PC-3 (cell line): ENCODE data around the gene TRIM44. TPM values are rescaled to one million over a fixed set of nuclear protein-coding genes. Genes with fewer than 3 reads are reported as not detected.

Experiments
- ATAC-seq: fragments of 200-7000 bp; cut with Tn5 transposase; 2 replicates; pipeline ENCODE4 v1.9.1; 2020; ENCODE audit warnings: mild to moderate bottlenecking, moderate library complexity
- BruUV-seq: library from RNA; stranded (reverse); fragments of 400-500 nt; replicated peaks from 2 replicates; lab custom pipeline; 2021; lab: Mats Ljungman, UMichigan
- CTCF ChIA-PET: fragments of 300-600 bp; sonication (Branson Sonifier 250); formaldehyde crosslinking; loops from one replicate; lab custom pipeline; 2022; ENCODE audit warnings: antibody characterized with exemption; lab: Charles Lee
- POLR2A ChIA-PET: fragments of 300-600 bp; sonication (Branson Sonifier 250); formaldehyde crosslinking; loops from one replicate; lab custom pipeline; 2022; ENCODE audit warnings: antibody characterized with exemption; ENCODE audit not compliant: unreplicated experiment; lab: Charles Lee
- DNase-seq: peaks from one replicate; pipeline ENCODE4 v3.0.0-alpha.2; 2015
- H2AFZ ChIP-seq: fragments of 300-600 bp; sonication (generic); 2 replicates; pipeline ENCODE4 v1.6.0; 2016; ENCODE audit warnings: antibody characterized with exemption, low read length
- H3F3A ChIP-seq: fragments of 300-600 bp; sonication (generic); one replicate; pipeline ENCODE4 v1.6.0; 2017; ENCODE audit warnings: antibody characterized with exemption, low read length, control low read depth, mild to moderate bottlenecking; ENCODE audit not compliant: unreplicated experiment
- H3K27ac ChIP-seq: fragments of 300-600 bp; sonication (generic); 2 replicates; pipeline ENCODE4 v1.5.1; 2016; ENCODE audit warnings: mild to moderate bottlenecking, low read length
- H3K27me3 ChIP-seq: fragments of 300-600 bp; sonication (generic); 2 replicates; pipeline ENCODE4 v1.6.1; 2016; ENCODE audit warnings: low read length, mixed read lengths
- H3K36me3 ChIP-seq: fragments of 300-600 bp; sonication (generic); 2 replicates; pipeline ENCODE4 v1.6.1; 2016; ENCODE audit warnings: low read depth, mixed run types, low read length, mixed read lengths
- H3K4me1 ChIP-seq: fragments of 300-600 bp; sonication (generic); 2 replicates; pipeline ENCODE4 v1.5.1; 2016; ENCODE audit warnings: low read length; ENCODE audit not compliant: insufficient read depth
- H3K4me2 ChIP-seq: fragments of 300-600 bp; sonication (generic); 2 replicates; pipeline ENCODE4 v1.6.0; 2016; ENCODE audit warnings: low read length
- H3K4me3 ChIP-seq: fragments of 300-600 bp; sonication (generic); 2 replicates; pipeline ENCODE4 v1.5.1; 2016; ENCODE audit warnings: mild to moderate bottlenecking, low read length, mixed read lengths
- H3K79me2 ChIP-seq: fragments of 300-600 bp; sonication (generic); 2 replicates; pipeline ENCODE4 v1.6.1; 2017; ENCODE audit warnings: low read length, mixed read lengths
- H3K9ac ChIP-seq: fragments of 300-600 bp; sonication (generic); 2 replicates; pipeline ENCODE4 v1.6.0; 2016; ENCODE audit warnings: mild to moderate bottlenecking, low read length
- H3K9me2 ChIP-seq: fragments of 300-600 bp; sonication (generic); replicated peaks from 2 replicates; pipeline ENCODE4 v1.6.1; 2016; ENCODE audit warnings: mixed run types, low read length, mixed read lengths
- H3K9me3 ChIP-seq: fragments of 300-600 bp; sonication (generic); 2 replicates; pipeline ENCODE4 v1.6.1; 2016; ENCODE audit warnings: low read length, mixed read lengths
- H4K20me1 ChIP-seq: fragments of 300-600 bp; sonication (generic); 2 replicates; pipeline ENCODE4 v1.6.1; 2016; ENCODE audit warnings: low read length, mixed read lengths
- EZH2 ChIP-seq: fragments of 300-600 bp; sonication (generic); IDR thresholded peaks from one replicate; pipeline ENCODE4 v1.6.1; 2017; ENCODE audit warnings: antibody characterized with exemption, mild to moderate bottlenecking, low read length; ENCODE audit not compliant: unreplicated experiment
- EZH2phosphoT487 ChIP-seq: fragments of 300-600 bp; sonication (generic); IDR thresholded peaks from 2 replicates; pipeline ENCODE4 v1.6.1; 2018; ENCODE audit warnings: mild to moderate bottlenecking, antibody characterized with exemption, low read length, borderline replicate concordance
- intact Hi-C: fragments of 100-400 bp; cut with micrococcal nuclease; formaldehyde crosslinking; loops from 2 replicates; pipeline ENCODE4 v1.9.0; 2023
- total RNA-seq: library from RNA; depleted of rRNA; stranded (reverse); fragments of >200 nt; gene quantifications from 2 replicates; pipeline ENCODE4 v1.2.3, GENCODE V29; 2014
- TF ChIP-seq, protein P1 (sequence below): fragments of 300-600 bp; sonication (generic); conservative IDR thresholded peaks from 2 replicates; pipeline ENCODE4 v1.5.1; 2017; ENCODE audit warnings: antibody characterized with exemption, low read depth, mild to moderate bottlenecking, low read length

Gene TRIM44
- total RNA-seq, 1 experiment from 2014 or later = 14.0 TPM

DNA sequence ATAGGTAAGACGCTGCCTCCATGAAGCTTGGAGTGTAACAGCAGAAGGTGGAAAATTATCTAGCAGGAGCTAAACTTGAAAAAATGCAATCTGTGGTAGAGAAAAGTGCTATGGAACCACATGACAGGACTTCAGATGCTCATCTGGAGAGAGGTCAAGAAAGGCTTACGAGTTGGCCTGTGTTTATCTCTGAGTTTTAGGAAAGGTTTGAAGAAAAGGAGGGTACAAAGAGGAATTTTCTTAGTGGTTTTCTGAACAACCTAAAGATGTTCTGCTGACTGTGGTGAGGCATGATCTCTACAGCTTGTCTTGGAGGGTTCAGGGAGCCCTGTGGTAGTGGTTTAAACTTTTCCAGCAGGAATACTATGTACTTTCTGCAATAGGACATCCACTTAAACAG is 36.1 kb upstream of the TRIM44 start:
- Histone ChIP-seq H3K4me3 (no peak overlapping the region), H4K20me1 (no peaks in the 10 kb centered on the region), H3K9me3 (no peaks in the 10 kb centered on the region), H3K4me1 (peaks cover 50% of the 10 kb centered on the region), H3K27me3 (no peaks in the 10 kb centered on the region), H3K27ac (no peak overlapping the region), H3K4me2 (no peak overlapping the region), H3K79me2 (peaks cover 10% of the 10 kb centered on the region), H3K9ac (no peak overlapping the region), H2AFZ (no peak overlapping the region), H3K9me2 (no peaks in the 10 kb centered on the region), H3F3A (no peaks in the 10 kb centered on the region), H3K36me3 (no peaks in the 10 kb centered on the region)
- ChIA-PET POLR2A (no interaction called here), CTCF (no interaction called here)
- DNase-seq (no peak), ATAC-seq (no peak)
- no peak for TF ChIP-seq EZH2phosphoT487
- TF ChIP-seq EZH2 = no peak
- TF ChIP-seq, protein P1, sequence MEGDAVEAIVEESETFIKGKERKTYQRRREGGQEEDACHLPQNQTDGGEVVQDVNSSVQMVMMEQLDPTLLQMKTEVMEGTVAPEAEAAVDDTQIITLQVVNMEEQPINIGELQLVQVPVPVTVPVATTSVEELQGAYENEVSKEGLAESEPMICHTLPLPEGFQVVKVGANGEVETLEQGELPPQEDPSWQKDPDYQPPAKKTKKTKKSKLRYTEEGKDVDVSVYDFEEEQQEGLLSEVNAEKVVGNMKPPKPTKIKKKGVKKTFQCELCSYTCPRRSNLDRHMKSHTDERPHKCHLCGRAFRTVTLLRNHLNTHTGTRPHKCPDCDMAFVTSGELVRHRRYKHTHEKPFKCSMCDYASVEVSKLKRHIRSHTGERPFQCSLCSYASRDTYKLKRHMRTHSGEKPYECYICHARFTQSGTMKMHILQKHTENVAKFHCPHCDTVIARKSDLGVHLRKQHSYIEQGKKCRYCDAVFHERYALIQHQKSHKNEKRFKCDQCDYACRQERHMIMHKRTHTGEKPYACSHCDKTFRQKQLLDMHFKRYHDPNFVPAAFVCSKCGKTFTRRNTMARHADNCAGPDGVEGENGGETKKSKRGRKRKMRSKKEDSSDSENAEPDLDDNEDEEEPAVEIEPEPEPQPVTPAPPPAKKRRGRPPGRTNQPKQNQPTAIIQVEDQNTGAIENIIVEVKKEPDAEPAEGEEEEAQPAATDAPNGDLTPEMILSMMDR = no peak
- intact Hi-C loops = no loop called here
- no TSS peak for BruUV-seq

DNA sequence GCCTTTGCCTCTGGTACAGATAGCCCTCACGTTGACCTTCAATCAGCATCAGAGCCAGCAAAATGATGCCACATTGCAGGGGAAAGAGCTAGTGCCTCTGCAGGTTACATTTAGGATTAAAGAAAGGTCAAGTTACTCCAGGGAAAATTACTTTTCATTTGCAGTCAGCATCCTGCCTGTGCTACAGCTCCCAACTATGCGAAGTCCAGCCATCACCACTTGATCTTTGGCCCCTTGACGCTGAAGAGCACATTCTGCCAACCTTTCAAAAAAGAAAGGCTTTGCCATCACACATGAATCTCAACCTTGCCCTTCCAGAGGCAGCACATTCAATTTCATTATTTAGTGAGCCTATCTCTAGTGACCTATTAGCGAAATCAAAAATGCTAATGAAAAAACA is 33.1 kb upstream of the TRIM44 start:
- Histone ChIP-seq H3K79me2 (no peaks in the 10 kb centered on the region), H3K36me3 (no peaks in the 10 kb centered on the region), H3K27me3 (no peaks in the 10 kb centered on the region), H3K9me2 (no peaks in the 10 kb centered on the region), H3K4me1 (peaks cover 21% of the 10 kb centered on the region), H3K4me3 (no peak overlapping the region), H4K20me1 (no peaks in the 10 kb centered on the region), H3K4me2 (peak overlapping the region; percentile 36), H2AFZ (no peak overlapping the region), H3K9ac (no peak overlapping the region), H3F3A (no peaks in the 10 kb centered on the region), H3K27ac (peak overlapping the region; percentile 27), H3K9me3 (no peaks in the 10 kb centered on the region)
- peak; percentile 6 for ATAC-seq
- TF ChIP-seq EZH2phosphoT487 (no peak), EZH2 (no peak)
- TF ChIP-seq, protein P1 = no peak
- ChIA-PET CTCF (interaction anchor here (0.7 kb wide), 2 partner anchors 193 to 352 kb away, joined by 3 read pairs; no protein-coding TSS in a partner anchor), POLR2A (interaction anchor here (0.6 kb wide), 1 partner anchor 8 kb away, joined by 4 read pairs; no protein-coding TSS in a partner anchor)
- DNase-seq = no peak
- intact Hi-C loops = no loop called here
- BruUV-seq = no TSS peak

DNA sequence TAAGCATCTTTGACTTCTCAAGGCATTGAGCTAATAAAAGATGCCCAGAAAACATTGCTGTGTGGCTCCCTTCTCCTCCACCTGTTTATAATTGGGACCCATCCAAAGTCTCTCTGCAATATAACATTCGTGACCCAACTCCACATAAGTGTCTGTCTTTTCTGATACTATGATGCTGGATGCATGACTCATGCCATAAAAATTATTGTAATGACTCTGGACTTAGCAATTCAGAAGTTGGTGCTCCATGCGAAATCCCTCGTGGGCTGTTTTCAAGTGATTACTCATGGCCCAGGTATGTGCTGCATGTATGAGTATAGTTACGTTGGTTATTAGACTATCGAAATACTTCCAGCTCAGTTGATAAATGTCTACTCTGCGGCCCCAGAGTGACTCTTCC is 32.7 kb upstream of the TRIM44 start:
- H3K79me2 ChIP-seq = no peaks in the 10 kb centered on the region
- POLR2A ChIA-PET = interaction anchor here (0.6 kb wide), 1 partner anchor 9 kb away, joined by 4 read pairs; no protein-coding TSS in a partner anchor
- no peak overlapping the region for H2AFZ ChIP-seq
- no peaks in the 10 kb centered on the region for H3K36me3 ChIP-seq
- H3K27ac ChIP-seq = peak overlapping the region; percentile 52
- peak; percentile 99 for DNase-seq
- CTCF ChIA-PET = interaction anchor here (0.6 to 0.7 kb wide), 3 partner anchors 28 to 352 kb away, joined by 3 read pairs; no protein-coding TSS in a partner anchor
- H3K9ac ChIP-seq = no peak overlapping the region
- H3K9me3 ChIP-seq = no peaks in the 10 kb centered on the region
- TF ChIP-seq EZH2 = no peak
- TF ChIP-seq EZH2phosphoT487 = no peak
- TF ChIP-seq, protein P1 = no peak
- no peaks in the 10 kb centered on the region for H4K20me1 ChIP-seq
- H3F3A ChIP-seq = no peaks in the 10 kb centered on the region
- intact Hi-C loops = loop anchor here (1.0 to 2.0 kb wide), 2 partner anchors 9 to 33 kb away; partner anchors contain the start of gene TRIM44
- H3K4me3 ChIP-seq = no peak overlapping the region
- peak; percentile 97 for ATAC-seq
- H3K9me2 ChIP-seq = no peaks in the 10 kb centered on the region
- no TSS peak for BruUV-seq
- H3K4me1 ChIP-seq = peaks cover 21% of the 10 kb centered on the region
- peak overlapping the region; percentile 64 for H3K4me2 ChIP-seq
- H3K27me3 ChIP-seq = no peaks in the 10 kb centered on the region
